DMS 273 (cell line): Measurements from ENCODE around the gene SLC13A2.
A peak's percentile ranks its signal among the peaks of the same experiment; 100 is the strongest.

Experiments
- DNase-seq: peaks from one replicate; lab custom pipeline; 2025; ENCODE audit not compliant: unreplicated experiment; lab: John Stamatoyannopoulos, UW

The SLC13A2 gene

DNA sequence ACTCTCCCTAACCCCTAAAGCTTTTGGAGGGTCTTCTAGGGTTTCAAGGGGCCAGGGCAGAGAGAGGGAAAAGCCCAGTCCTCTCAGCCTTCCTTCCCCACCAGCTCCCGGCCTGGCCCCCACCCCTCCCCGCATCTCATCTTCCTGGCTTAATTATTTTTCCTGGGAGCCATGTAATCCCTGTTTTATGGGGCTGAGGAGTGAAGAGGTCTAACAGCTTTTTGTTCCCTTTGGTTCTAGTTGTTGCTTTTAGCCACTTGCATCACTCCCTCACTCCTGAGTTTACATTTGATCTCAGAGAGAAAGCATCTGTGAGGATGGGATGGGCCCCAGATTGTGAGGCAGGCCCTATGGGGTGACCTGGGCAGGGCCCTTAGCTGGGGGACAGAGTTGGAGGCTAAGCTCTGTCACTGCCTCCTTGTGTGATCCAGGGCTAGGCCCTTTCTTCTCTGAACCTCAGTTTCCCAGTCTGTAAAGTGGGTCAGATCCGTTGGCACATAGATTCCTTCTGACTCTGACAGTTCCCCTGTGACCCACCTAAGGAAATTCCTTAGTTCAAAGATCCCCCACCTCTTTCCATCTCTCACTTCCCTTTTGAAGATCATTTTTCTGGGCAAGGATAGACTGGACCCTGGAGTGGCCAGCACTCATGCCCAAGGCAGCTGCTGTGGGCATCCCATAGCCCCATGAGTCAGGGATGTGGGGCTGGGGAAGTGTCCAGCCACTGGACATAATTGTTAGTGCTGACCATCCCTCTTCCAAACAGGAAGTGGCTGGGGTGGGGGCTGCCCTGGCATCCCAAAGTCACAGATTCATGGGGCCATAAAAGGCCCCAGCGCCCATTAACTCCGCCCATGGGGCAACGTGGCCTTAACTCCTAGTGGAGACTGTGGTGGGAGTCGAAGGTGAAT is 58.9 kb downstream of the SLC13A2 start:
- DNase-seq = no peak

DNA sequence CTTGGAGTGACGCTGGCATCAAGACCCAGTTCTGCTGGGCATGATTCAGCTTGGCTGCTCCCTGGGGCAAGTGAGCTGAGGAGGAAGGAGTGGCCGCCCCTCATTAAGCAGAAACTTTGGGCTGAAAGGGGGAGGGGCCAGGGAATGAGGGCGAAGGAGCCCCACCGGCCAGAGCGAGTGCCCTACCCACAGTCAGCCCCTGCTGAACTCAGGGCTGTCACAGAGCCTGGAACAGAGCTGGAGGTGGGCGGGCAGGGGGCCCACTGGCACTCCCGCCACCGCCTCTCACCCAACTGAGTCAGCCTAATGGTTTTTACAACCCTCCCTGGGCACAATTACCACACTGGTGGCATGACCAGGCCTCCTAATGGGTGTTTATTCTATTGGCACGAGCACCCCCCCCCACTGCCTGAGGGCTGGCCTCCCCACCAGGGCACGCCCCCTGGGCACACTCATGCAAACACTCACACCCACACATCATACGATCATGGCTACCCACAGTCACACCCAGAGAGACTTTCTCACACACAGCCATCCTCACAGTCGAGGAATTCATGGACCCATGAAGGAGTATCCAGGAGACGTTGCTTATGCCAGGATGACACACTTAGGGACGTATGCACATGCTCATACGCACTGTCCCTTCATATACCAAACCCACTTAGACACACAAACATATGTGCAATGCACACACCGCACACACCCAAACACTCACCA is 59.8 kb downstream of the SLC13A2 start:
- no peak for DNase-seq

DNA sequence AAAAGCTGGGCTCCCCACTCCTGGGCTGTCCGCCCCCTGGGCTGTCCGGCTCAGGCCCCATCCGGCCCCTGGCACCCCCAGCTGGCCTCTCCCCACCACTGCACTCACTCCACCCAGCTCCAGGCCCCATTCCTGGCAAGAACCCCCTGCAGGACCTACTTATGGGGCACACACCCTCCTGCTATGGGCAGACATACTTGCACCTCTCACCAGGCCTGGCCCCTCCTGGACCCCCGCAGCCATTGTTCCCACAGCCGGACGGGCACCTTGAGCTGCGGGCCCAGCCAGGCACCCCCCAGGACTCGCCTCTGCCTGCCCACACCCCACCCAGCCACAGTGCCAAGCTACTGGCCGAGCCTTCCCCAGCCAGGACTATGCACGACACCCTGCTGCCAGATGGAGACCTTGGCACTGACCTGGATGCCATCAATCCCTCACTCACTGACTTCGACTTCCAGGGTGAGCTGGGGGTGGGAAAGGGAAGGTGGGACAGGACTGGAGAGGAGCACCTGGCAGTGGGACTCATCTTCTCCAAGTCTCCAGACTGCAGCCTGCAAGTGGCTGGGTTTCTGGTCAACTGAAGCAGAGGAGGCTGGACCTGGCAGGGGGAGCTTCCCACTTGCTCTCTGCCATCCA is 61.4 kb downstream of the SLC13A2 start:
- peak; percentile 28 for DNase-seq

DNA sequence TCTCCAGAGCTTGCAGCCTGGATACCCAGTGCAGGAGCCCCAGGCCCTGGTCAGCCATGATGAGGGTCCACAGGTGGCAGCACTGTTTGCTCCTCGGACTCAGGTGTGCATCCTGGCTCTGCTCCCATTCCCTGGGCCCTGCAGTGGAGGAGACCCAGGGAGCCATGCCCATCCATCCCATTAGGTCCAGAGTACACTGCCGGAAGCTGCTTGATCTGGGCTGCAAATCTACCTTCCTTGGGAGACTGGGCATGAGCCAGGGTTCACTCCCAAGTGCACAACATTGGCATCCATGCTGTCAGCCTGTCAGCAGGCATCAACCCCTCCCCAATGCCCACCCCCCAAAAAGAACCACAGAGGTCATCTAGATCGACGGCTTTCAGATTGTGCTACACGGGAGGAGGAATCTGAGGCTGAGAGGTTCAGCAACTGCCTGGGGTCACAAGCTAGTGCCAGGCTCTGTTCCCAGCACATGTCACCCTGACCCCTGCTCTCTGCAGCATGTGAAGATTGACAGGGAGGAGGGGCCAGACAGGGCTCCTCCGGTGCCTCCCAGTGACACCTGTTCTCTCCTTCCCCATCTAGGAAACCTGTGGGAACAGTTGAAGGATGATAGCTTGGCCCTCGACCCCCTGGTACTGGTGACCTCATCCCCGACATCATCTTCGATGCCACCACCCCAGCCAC is 63.2 kb downstream of the SLC13A2 start:
- DNase-seq = no peak

DNA sequence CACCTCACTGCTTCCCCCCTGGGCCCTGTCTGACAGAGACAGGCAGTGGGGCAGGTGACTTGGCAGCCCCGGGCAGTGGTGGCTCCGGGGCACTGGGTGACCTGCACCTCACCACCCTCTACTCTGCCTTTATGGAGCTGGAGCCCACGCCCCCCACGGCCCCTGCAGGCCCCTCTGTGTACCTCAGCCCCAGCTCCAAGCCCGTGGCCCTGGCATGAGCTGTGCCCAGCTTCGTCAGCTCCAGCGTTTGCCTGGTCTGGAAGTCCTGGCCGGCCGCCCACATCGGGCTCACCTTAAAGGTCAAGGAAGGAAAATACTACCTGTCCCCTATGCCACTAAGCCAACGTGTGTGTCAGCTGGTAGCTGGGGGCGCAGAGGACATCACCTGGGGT is 63.8 kb downstream of the SLC13A2 start:
- no peak for DNase-seq

DNA sequence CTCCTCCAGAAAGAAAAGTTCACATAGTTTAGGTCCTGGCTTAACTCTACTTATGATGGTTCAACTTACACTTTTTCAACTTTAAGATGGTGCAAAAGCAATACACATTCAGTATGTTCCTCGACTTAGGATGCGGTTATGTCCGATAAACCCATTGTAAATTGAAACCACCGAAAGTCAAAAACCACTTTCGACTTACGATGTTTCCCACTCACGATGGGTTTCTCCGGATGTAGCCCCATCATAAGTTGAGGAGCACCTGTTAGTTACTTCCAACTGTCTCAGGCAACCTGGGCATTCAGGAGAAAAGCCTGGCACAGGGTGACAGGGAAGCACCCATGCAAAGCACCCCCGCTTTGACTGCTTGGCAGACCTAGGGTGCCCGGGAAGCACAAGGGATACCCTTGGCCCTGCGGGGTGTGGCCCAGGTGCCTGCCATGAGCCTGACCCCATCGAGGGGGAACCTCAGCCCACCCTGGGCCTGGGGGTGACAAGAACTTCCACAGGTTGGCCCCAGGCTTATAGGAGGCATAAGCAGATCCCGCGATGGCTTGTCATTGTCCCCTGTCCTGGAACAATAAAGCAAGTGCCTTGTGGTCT is 65.0 kb downstream of the SLC13A2 start:
- DNase-seq = no peak

DNA sequence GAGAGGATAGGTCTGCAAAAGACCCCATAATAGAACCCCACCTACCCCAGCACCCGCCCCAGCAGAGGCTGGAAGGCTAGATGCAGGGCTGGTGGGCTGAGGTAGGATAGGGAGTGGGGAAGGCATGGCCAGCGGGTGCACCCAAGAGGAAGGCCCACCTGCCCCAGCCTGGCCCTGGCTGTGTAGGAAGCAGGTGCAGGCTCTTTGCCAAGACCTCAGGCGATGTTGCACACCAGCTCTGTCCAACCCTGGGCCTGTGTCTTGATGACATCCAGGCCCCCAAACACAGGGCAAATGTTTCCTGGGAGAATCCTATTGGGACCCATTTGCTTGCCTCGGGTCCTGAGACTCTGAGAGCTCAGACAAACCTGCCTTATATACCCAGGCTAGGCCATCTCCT is 66.8 kb downstream of the SLC13A2 start:
- no peak for DNase-seq

DNA sequence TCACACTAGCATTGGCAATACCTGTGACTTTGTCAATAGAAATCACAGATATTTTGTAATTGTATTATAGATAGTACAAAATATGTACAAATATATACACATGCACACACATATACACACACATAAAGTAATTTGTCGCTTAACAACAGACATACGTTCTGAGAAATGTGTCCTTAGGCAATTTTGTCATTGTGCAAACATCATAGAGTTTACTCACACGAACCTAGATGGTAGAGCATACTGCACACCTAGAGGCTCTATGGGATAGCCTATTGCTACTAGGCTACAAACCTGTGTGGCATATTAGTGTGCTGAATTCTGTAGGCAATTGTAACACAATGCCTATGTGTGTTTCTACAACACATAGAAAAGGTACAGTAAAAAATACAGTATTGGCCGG is 68.0 kb downstream of the SLC13A2 start:
- no peak for DNase-seq

DNA sequence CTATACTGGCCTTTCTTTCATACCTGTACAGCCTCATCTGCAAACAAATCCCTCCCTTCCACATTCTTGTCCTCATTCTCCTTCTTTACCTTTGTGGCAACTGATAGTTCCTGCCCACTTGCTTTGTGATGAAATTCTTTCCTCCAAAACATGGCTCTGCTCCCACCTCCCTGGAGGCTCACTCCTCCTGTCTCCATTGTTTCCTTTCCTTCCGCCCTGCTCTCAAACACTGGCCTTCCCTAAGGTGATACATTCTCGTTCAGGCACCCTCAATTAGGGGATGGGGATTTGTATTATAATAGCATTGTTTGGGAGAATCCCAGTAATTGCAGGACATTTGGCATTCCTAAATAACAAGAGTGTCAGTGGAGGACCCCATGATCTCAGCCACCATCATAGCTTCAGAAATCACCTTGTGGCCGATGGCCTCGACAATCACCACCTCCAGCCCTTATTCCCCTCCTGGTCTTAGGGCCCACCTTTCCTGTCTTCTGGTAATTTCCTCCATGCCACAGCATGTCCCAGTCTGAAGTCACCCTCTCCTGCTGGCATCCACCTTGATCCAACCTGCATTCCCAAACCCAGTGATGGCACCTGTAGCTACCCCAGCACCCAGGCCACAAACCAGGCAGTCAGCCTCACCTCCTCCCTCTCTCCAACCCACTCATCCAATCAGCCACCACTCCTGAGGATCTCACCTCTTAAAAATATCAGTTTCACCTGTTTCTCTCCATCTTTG is 71.1 kb downstream of the SLC13A2 start:
- DNase-seq = no peak

DNA sequence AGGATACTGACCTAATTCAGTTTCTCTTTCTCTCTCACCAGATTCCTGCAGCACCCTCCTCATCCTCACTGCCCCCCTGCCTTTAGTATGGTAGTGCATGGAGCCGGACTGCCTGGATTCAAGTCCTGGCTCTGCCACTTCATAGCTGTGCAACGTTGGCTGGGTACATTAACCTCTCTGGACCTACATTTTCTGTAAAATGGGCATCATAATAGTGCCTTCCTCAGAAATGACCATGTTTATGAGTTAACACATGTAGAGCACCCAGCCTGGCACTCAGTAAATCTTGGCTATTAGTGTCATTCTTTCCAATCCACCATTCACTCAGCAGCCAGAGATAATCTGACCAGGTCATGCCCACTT is 71.7 kb downstream of the SLC13A2 start:
- DNase-seq = no peak

DNA sequence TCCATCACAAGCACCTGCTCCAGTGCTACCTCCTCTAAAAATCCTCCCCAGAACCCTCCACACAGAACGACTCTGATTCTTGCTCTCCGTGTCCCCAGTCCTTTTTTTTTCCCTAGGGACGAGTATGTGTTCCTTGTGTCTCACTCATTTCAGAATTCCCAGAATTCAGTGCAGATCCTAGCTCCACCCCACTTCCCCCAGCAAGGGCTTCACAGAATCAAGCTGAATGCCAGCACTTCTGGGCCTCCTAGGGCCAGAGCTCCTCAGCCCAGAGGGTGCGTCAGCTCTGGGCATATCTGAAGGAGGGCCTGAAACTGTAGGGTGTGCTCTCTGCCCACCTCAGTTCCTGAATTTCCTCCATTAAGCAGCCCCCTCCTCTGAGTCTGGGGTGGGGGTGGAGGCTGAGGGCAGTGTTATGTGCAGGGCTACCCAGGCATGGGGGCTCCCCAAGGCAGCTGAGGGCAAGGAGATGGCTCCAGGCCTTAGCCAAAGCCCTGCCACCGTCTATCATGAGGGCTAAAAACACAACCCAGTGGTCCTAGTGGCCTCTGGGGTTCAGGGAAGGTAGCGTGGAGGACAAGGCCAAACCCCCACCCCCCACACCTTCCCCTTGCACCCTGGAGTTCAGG is 72.5 kb downstream of the SLC13A2 start:
- DNase-seq = no peak

DNA sequence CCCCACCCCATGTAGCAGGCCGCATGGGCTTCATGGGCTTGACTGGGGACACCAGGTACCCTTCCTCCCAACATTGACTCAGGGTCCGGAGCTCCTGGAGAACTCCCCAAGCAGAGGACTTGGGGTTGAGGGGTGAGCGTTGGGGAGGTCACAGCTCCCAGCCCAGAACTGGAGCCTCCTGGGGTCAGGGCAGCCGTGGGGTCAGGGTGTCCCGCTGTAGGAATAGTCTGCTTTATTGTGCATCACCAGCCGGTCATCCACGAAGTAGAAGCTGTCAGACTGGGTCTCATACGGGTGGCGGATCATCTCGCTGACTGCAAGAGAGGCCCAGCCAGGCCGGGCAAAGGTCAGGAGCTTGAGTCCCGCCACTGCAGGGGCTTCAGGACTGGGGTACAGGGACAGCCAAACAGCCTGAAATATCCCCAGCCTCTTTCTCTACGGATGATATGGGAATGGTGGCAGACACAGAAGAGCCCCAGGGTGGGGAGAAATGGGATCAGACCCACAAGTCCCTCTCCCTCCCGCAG is 73.7 kb downstream of the SLC13A2 start:
- DNase-seq = no peak
